GM12891 (cell line): Measurements from ENCODE around the gene KISS1.

Experiments
- POLR2A ChIP-seq: IDR thresholded peaks from 2 replicates; pipeline ENCODE4 v1.6.1; 2011; ENCODE audit warnings: low read depth, low read length, control low read depth
- POLR2AphosphoS5 ChIP-seq: IDR thresholded peaks from 2 replicates; pipeline ENCODE4 v1.6.1; 2011; ENCODE audit warnings: low read depth, low read length, control low read depth

GRCh38 chr1:204145033-204145504 is 51.2 kb downstream of the KISS1 start:
- no peak for TF ChIP-seq POLR2A
- TF ChIP-seq POLR2AphosphoS5: no peak
